Superior temporal gyrus (tissue), 1 donor: ENCODE measurements around the gene MARF1.
"Not testable (repeated sequence)": the region's sequence is repeated elsewhere in the genome, so short reads cannot be mapped to it uniquely, and the experiment has no call there.

ENCODE experiments used
- DNase-seq: peaks from one replicate; pipeline ENCODE4 v3.0.0-alpha.2; 2016; ENCODE audit errors: extremely low spot score

MARF1 gene, protein sequence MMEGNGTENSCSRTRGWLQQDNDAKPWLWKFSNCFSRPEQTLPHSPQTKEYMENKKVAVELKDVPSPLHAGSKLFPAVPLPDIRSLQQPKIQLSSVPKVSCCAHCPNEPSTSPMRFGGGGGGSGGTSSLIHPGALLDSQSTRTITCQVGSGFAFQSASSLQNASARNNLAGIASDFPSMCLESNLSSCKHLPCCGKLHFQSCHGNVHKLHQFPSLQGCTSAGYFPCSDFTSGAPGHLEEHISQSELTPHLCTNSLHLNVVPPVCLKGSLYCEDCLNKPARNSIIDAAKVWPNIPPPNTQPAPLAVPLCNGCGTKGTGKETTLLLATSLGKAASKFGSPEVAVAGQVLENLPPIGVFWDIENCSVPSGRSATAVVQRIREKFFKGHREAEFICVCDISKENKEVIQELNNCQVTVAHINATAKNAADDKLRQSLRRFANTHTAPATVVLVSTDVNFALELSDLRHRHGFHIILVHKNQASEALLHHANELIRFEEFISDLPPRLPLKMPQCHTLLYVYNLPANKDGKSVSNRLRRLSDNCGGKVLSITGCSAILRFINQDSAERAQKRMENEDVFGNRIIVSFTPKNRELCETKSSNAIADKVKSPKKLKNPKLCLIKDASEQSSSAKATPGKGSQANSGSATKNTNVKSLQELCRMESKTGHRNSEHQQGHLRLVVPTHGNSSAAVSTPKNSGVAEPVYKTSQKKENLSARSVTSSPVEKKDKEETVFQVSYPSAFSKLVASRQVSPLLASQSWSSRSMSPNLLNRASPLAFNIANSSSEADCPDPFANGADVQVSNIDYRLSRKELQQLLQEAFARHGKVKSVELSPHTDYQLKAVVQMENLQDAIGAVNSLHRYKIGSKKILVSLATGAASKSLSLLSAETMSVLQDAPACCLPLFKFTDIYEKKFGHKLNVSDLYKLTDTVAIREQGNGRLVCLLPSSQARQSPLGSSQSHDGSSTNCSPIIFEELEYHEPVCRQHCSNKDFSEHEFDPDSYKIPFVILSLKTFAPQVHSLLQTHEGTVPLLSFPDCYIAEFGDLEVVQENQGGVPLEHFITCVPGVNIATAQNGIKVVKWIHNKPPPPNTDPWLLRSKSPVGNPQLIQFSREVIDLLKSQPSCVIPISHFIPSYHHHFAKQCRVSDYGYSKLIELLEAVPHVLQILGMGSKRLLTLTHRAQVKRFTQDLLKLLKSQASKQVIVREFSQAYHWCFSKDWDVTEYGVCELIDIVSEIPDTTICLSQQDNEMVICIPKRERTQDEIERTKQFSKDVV (N-terminal part only)

DNA sequence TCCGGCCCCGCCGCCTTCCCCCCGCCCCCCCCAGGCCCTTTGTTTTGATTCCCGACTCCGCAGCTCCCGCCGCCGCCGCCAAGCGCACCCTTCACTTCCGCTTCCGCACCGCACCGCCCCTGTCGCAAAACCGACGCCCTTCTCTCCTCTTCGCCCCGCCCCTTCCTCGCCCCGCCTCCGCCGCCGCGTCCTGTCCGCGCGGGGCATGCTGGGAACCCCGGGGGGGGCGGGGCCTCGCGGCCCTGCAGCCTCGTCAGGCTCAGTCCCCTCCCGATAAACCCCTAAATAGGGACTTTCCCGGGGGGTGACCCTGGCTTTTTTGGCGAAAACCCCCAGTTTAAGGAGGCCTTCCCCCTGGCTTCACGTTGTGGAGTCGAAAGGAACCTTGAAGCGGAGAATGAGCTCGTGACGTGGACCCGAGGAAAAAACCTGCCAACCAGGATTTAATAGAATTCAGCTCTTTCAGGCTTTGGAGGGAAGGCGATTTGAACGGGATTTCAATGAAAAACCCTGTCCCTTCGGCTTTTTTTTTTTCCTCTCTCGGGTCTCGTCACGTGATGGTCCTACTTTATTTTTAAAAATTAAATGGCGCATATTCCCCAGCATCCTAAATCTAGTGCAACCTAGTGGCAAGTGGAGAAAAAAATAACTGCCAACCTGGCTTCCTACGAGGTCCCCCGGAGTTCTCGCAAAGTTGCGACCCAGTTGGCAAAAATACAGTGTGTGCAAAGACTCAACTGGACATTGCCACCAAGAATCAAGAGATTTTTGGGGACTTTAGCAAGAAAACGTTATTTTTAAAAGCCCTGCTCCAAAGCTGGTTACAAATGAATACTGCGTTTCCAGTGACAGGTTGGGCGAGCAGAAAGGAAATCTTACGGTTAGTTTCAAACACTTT, at the start of gene MARF1:
Gene MARF1 (minus strand): TSS at position 107 of the 898 bp plus-strand sequence. CDS start 3,921 bp downstream, outside the sequence.
- DNase-seq: peak; percentile 92

- DNase-seq: not testable (repeated sequence)
Observed at GRCh38 chr16:15692508-15692907, 49.6 kb upstream of the MARF1 start.

DNA sequence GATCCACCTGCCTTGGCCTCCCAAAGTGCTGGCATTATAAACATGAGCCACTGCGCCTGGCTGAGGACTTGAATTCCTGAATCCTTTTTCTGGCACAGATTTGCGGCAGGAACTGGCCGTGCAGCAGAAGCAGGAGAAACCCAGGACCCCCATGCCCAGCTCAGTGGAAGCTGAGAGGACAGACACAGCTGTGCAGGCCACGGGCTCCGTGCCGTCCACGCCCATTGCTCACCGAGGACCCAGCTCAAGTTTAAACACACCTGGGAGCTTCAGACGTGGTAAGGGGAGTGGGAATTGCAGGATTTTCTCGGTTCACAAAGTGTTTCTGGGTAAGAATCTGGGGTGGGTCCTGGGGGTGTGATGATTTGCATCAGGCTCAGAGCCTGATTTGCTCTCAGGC, 48.1 kb upstream of the MARF1 start:
- no peak for DNase-seq

GRCh38 chr16:15690296-15690695, 47.3 kb upstream of the MARF1 start:
- no peak for DNase-seq

DNA sequence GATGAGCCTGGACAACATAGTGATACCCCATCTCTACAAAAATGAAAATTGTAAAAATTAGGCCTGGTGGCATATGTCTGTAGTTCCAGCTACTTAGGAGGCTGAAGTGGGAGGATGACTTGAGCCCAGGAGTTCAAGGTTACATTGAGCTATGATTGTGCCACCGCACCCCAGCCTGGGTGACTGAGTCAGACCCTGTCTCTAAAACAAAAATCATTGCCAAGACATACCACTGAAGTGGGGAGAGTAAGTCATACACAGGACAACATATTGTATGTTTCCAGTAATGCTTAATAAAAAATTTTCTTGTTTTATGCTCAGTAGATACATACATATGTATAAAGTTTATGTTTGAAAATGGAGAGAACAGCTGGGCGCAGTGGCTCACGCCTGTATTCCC, 46.3 kb upstream of the MARF1 start:
- DNase-seq: no peak

- no peak for DNase-seq
Observed at GRCh38 chr16:15686287-15686686, 43.3 kb upstream of the MARF1 start.

DNA sequence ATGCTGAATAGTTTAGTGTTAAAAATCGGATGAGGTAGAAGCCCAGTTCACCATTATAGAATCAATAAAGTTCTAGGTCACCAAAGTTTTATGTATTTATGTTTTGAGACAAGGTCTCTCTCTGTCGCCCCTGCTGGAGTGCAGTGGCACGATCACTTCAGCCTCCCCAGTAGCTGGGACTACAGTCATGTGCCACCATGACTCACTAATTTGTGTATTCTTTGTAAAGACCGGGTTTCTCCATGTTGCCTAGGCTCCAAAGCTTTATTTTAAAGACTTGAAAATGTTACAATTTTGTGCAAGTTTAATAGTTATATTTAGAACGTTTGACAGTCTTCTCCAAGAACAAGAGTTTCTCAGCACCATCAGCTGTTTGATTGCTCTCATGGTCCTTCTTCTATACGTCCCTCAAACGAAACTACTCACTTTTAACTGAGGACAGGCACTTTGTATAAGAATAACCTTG, 39.2 kb upstream of the MARF1 start:
- peak; percentile 79 for DNase-seq

DNA sequence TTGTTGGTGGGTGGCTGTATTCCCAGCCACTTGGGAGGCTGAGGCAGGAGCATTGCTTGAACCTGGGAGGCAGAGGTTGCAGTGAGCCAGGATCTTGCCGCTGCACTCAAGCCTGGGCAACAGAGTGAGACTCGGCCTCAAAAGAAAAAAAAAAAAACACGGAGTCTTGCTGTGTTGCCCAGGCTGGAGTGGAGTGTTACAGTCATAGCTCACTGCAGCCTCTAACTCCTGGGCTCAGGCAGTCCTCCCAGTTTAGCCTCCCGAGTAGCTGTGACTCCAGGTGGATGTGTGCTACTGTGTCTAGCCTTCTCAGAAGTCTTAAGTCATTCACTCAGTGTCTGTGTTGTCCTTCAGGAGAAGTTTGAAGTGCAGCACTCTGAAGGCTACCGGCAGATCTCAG, 34.5 kb upstream of the MARF1 start:
- DNase-seq: no peak

DNA sequence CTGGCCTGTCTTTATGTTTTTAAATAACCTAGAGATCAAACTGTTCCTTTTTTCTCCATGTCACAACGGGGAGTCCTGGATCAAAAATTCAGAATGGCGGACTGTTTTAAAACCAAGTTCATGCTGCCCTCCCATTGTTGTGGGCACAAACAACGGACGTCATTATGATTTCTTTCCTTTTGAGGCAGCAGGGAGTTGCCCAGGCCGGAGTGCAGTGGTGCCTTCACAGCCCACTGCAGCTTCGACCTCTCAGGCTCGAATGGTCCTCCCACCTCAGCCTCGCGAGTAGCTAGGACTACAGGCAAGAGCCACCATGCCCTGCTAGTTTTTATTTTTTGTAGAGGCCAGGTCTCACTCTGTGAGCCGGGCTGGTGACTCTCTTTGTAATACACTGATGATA, 33.6 kb upstream of the MARF1 start:
- no peak for DNase-seq

DNA sequence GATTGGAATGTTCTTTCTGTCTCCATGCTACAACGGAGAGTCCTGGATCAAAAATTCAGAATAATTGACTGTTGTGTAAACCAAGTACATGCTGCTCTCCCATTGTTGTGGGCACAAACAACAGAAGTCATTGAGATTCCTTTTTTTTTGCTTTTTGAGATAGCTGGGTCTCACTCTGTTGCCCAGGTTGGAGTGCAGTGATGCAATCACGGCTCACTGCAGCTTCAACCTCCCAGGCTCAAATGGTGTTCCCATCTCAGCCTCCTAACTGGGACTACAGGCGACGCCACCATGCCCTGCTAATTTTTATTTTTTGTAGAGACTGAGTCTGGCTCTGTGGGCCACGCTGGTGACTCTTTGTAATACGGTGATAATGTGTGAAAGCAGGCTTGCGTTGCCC, 31.6 kb upstream of the MARF1 start:
- peak; percentile 77 for DNase-seq

GRCh38 chr16:15672514-15673167, 29.7 kb upstream of the MARF1 start:
- DNase-seq: peak; percentile 98

DNA sequence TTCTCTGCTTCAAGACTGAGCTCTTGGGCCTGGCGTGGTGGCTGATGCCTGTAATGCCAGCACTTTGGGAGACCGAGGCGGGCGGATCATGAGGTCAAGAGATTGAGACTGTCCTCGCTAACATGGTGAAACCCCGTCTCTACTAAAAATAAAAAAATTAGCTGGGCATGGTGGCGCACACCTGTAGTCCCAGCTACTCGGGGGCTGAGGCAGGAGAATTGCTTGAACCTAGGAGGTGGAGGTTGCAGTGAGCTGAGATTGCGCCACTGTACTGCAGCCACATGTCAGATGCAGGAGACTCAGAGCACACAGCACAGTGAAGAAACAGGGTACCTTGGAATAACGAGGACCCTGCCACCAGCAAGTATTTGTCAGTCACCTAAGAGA, 29.2 kb upstream of the MARF1 start:
- DNase-seq: not testable (repeated sequence)

DNA sequence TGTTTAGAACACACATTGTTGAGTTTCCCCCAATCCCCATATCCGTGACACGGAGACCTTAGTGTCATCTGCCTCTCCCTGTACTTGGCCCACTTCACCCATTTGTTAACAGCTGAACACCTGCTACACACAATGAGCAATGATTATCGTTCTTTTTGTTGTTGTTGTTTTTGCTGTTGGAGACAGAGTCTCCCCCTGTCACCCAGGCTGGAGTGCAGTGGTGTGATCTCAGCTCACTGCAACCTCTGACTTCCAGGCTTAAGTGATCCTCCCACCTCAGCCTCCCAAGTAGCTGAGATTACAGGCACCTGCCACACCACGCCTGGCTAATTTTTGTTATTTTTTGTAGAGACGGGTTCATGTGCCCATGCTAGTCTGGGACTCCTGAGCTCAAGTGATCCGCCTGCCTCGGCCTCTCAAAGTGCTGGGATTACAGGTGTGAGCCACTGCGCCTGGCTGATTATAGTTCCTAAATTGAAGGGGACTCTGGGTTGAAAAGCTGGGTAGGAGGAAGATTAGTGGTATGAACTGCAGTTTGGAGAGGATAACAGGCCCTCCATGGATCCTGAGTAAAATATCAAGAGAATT, 28.7 kb upstream of the MARF1 start:
- no peak for DNase-seq

GRCh38 chr16:15667091-15667742, 24.3 kb upstream of the MARF1 start:
- no peak for DNase-seq

DNA sequence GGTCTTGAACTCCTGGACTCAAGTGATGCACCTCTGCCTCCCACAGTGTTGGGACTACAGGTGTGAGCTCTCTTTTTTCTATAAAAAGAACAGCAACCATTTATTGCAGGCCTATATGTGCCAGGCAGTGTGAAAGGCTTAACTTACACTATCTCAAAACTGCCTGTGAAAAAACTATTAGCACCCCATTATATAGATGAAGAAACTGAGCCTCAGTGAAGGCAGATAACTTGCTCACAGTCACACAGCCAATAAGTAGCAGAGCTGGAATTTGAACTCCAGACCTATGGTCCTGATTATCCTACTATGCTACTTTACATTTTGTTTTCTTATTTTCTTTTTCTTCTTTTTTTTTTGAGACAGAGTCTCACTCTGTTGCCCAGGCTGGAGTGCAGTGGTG, 22.2 kb upstream of the MARF1 start:
- no peak for DNase-seq

DNA sequence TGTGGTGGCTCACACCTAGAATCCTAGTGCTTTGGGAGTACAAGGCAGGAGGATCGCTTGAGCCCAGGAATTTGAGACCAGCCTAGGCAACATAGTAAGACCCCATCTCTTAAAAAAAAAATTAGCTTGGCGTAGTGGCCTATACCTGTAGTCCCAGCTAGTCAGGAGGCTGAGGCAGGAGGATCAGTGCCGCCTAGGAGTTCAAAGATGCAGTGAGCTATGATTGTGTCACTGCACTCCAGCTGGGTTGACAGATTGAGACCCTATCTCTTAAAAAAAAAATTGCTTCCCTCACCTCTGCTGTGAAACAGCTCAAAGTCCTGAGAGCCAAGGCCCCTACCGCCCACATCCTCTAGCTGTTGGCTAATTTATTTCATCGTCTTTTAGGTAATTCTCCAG, 17.2 kb upstream of the MARF1 start:
- DNase-seq: no peak

GRCh38 chr16:15658556-15658955, 15.6 kb upstream of the MARF1 start:
- DNase-seq: no peak

DNA sequence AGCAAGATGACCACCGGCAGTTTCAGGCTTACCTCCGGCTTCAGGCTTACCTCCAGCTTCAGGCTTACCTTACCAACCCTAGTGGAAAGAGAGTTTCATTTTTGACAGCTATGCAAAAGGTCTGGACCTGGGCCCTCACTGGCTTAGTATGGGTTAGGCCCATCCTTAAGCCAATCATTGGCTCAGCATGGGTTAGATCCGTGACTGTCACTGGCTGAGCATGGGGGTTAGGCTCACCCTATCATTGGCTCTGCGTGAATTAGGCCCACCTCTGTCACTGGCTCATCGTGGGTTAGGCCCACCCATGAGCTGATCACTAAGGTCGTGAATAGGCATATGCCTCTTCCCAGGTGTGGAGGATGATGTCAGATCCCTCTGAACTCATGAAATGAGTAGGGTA, 15.2 kb upstream of the MARF1 start:
- no peak for DNase-seq

DNA sequence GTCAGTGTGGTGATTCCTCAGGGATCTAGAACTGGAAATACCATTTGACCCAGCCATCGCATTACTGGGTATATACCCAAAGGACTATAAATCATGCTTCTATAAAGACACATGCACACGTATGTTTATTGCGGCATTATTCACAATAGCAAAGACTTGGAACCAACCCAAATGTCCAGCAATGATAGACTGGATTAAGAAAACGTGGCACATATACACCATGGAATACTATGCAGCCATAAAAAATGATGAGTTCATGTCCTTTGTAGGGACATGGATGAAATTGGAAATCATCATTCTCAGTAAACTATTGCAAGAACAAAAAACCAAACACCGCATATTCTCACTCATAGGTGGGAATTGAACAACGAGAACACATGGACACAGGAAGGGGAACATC, 12.6 kb upstream of the MARF1 start:
- not testable (repeated sequence) for DNase-seq
